EH (cell line): ENCODE results near the gene HLA-F.

Experiments used
- DNase-seq: peaks from one replicate; pipeline ENCODE4 v3.0.0-alpha.2; 2015; ENCODE audit warnings: low read depth

Gene HLA-F

GRCh38 chr6:29763491-29764289 lies 40.5 kb downstream of the HLA-F start:
- DNase-seq: peak; percentile 80

DNA sequence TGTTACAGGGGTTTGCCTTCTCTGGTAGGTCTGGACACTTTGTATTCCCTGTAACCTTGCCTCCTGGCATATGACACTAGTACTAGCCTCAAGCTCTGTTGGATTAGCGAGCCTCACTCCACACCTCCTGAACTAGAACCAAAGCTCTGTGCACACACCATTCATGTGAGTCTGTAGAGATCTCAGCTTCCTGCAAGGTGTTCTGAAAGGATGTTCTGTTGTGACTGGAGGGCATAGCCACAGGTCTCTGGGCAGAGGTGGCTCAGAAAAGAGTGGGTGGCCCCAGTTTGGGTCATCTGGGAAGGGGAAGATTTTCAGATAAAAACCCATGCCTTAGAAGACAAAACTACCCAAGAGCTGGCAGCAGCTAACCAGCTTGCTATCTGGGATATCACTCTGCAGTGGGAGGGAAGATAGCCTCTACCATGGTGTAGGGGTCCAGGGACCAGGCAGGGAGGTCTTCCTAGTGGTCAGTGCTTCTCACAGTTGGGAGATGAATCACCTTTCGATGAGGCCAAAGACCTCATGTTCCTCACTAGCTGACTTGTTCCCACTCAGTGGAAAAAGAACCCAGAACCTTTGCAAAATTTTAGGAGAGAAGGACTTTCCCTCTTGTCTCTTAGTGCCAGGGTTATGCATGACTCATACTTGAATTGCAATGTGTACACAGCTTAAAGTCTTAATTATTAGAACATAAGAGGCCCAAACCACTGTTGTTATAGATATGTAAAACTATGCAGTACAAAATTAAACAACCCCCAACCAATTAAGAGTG lies 41.4 kb downstream of the HLA-F start:
- peak; percentile 24 for DNase-seq

- DNase-seq: no peak
Measured at GRCh38 chr6:29769336-29769735, 46.1 kb downstream of the HLA-F start.

DNA sequence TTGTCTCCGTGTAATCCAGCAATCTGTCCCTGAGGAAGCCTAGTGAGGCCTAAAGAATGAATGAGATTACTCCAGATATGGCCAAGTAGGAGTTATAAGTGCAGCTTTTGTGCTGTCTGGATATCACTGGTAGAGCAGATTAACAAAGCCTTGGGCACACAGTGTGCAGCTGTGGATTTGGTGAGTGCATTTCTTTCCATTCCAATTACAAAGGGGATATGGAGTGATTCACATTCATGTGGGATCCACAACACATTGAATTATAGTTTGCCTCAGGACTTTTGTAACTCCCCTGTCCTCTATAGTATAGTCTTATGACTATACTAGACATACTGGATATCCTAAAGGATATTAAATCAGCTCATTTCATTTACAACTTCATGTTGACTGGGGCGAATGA lies 47.1 kb downstream of the HLA-F start:
- no peak for DNase-seq

DNA sequence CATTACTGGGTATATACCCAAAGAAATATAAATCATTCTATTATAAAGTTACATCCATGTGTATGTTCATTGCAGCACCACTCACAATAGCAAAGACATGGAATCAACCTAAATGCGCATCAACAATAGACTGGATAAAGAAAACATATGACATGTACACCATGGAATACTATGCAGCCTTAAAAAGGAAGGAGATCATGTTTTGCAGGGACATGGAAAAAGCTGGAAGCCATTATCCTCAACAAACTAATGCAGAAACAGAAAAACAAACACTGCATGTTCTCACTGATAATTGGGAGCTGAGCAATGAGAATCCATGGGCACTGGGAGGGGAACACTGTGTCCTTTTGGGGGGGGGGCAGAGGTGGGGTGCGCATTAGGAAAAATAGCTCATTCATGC lies 53.5 kb downstream of the HLA-F start:
- no peak for DNase-seq
